CD14-positive monocyte (primary cell): ENCODE measurements around the gene IPO9. TPM values are rescaled to one million over a fixed set of nuclear protein-coding genes. Genes with fewer than 3 reads are reported as not detected.
A peak's percentile ranks its signal among the peaks of the same experiment; 100 is the strongest.

ENCODE experiments used
- DNase-seq, 3 donors: peaks; one replicate each; pipeline ENCODE4 v3.0.0-alpha.2; 2011 to 2022
- H2AFZ ChIP-seq: 2 replicates; pipeline ENCODE4 v1.6.0; 2012; ENCODE audit warnings: mild to moderate bottlenecking, low read depth, low read length, inconsistent platforms; ENCODE audit not compliant: insufficient read depth, poor library complexity, severe bottlenecking
- H3K27ac ChIP-seq, 2 donors: 1 replicate in 1 of 2; 2 replicates in 1 of 2; pipeline ENCODE4 v1.5.1; 2012 to 2013; ENCODE audit warnings: low read length in 2 of 2, control low read depth in 1 of 2, inconsistent platforms in 1 of 2, low read depth in 1 of 2, mild to moderate bottlenecking in 1 of 2
- H3K27me3 ChIP-seq, 2 donors: one replicate each; pipeline versions ENCODE4 v1.6.0 to v1.6.1; 2011 to 2013; ENCODE audit warnings: low read length in 2 of 2; ENCODE audit not compliant: control insufficient read depth in 2 of 2, insufficient read depth in 2 of 2
- H3K36me3 ChIP-seq, 2 donors: replicated peaks in 1 of 2; 1 replicate in 1 of 2; 2 replicates in 1 of 2; pipeline versions ENCODE4 v1.5.1 to v1.6.1; 2012 to 2013; ENCODE audit warnings: low read length in 2 of 2, control low read depth in 1 of 2, inconsistent platforms in 1 of 2, mild to moderate bottlenecking in 1 of 2; ENCODE audit not compliant: insufficient read depth in 2 of 2, control insufficient read depth in 1 of 2
- H3K4me1 ChIP-seq, 2 donors: 1 replicate in 1 of 2; 2 replicates in 1 of 2; pipeline versions ENCODE4 v1.5.1 to v1.6.1; 2012 to 2013; ENCODE audit warnings: low read length in 2 of 2, control low read depth in 1 of 2, inconsistent platforms in 1 of 2, mild to moderate bottlenecking in 1 of 2, moderate library complexity in 1 of 2; ENCODE audit not compliant: insufficient read depth in 2 of 2, control insufficient read depth in 1 of 2
- H3K4me2 ChIP-seq: replicated peaks from 2 replicates; pipeline ENCODE3; 2012; ENCODE audit warnings: low read length, moderate library complexity, mild to moderate bottlenecking; ENCODE audit not compliant: poor library complexity, severe bottlenecking; ENCODE audit errors: extremely low read depth
- H3K4me3 ChIP-seq, 3 experiments: fragments of 200-600 bp in 1 of 3; sonication (generic) in 1 of 3; replicated peaks in 1 of 3; 1 replicate in 2 of 3; 2 replicates in 1 of 3; pipeline ENCODE4 v1.5.1; 2011 to 2013; ENCODE audit warnings: low read length in 3 of 3, mild to moderate bottlenecking in 3 of 3, control low read depth in 2 of 3, low read depth in 2 of 3, inconsistent platforms in 1 of 3, moderate library complexity in 1 of 3
- H3K79me2 ChIP-seq: 2 replicates; pipeline ENCODE4 v1.6.0; 2012; ENCODE audit warnings: mild to moderate bottlenecking, control low read depth, inconsistent platforms, low read length, moderate library complexity; ENCODE audit not compliant: insufficient read depth
- H3K9ac ChIP-seq: 2 replicates; pipeline ENCODE4 v1.6.0; 2017; ENCODE audit warnings: low read length, mild to moderate bottlenecking; ENCODE audit not compliant: insufficient read depth, poor library complexity, severe bottlenecking
- H3K9me3 ChIP-seq, 2 donors: replicated peaks in 1 of 2; 1 replicate in 1 of 2; 2 replicates in 1 of 2; pipeline versions ENCODE4 v1.5.1 to v1.6.1; 2012 to 2013; ENCODE audit warnings: low read length in 2 of 2, control low read depth in 1 of 2; ENCODE audit not compliant: control insufficient read depth in 1 of 2, insufficient read depth in 1 of 2
- H4K20me1 ChIP-seq: 2 replicates; pipeline ENCODE4 v1.6.0; 2012; ENCODE audit warnings: mild to moderate bottlenecking, low read length, control low read depth, moderate library complexity; ENCODE audit not compliant: insufficient read depth
- H3K27ac Mint-ChIP-seq, 7 donors: one replicate each; pipeline ENCODE4 v1.8.0; 2020; ENCODE audit warnings: mild to moderate bottlenecking in 7 of 7, mixed read lengths in 7 of 7, moderate library complexity in 6 of 7, inconsistent platforms in 2 of 7
- H3K27me3 Mint-ChIP-seq, 3 donors: one replicate each; pipeline ENCODE4 v1.8.0; 2021 to 2022; ENCODE audit warnings: low read depth in 3 of 3, mild to moderate bottlenecking in 3 of 3, mixed read lengths in 3 of 3, moderate library complexity in 3 of 3, inconsistent platforms in 1 of 3
- H3K36me3 Mint-ChIP-seq, 2 donors: one replicate each; pipeline ENCODE4 v1.8.0; 2020; ENCODE audit warnings: mixed read lengths in 2 of 2, inconsistent platforms in 1 of 2, mild to moderate bottlenecking in 1 of 2
- H3K4me1 Mint-ChIP-seq: one replicate; pipeline ENCODE4 v1.8.0; 2020; ENCODE audit warnings: mild to moderate bottlenecking, mixed read lengths
- H3K4me3 Mint-ChIP-seq, 2 donors: one replicate each; pipeline ENCODE4 v1.8.0; 2020; ENCODE audit warnings: mild to moderate bottlenecking in 2 of 2, mixed read lengths in 2 of 2, moderate library complexity in 1 of 2
- H3K9me3 Mint-ChIP-seq, 7 donors: one replicate each; pipeline ENCODE4 v1.8.0; 2020 to 2022; ENCODE audit warnings: mixed read lengths in 7 of 7, mild to moderate bottlenecking in 6 of 7, moderate library complexity in 6 of 7, inconsistent platforms in 2 of 7
- CTCF ChIP-seq: fragments of 200-600 bp; IDR thresholded peaks from one replicate; pipeline ENCODE4 v1.8.0; 2022; ENCODE audit warnings: antibody characterized with exemption, mild to moderate bottlenecking
- WGBS: methylation state at CpG from one replicate; pipeline ENCODE4 v1.1.5; 2013; ENCODE audit warnings: missing lambda C conversion rate; ENCODE audit not compliant: insufficient coverage; 5-methylcytosine and 5-hydroxymethylcytosine counted together
- intact Hi-C, 2 donors: fragments of 100-400 bp; cut with micrococcal nuclease; formaldehyde crosslinking; loops; one replicate each; pipeline versions ENCODE4 v1.15.0 to v1.15.1; 2023
- polyA plus RNA-seq, 3 donors: library from polyadenylated mRNA; depleted of rRNA in 1 of 3; unstranded in 2 of 3; stranded (reverse) in 1 of 3; fragments of 300-500 nt in 2 of 3; fragments of >200 nt in 1 of 3; fragmentation: Illumina TruSeq in 2 of 3; gene quantifications; 1 replicate in 2 of 3; 2 replicates in 1 of 3; pipeline ENCODE4 v1.2.3, GENCODE V29; 2012 to 2021

IPO9 gene
- polyA plus RNA-seq, 3 donors, result 11.3 to 12.6 (median 12.0) TPM

DNA sequence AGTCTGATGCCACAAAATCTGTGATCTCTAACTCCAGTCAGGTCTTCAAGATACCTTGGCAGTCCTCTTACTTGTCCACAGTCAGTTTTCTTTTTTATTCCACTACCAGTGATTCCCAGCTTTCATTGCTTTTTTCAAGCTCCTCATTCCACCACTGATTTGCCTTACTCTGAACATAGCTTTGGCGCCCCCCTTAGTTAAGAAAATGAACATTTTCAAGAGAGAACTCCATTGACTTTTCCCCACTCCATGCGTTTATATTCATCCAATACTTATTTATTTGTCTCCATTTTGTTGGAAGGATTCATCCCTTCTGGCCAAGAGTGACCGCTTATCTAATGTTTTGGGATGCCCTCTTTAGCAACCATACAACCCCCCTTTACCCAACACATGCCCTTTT lies 33.9 kb upstream of the IPO9 start:
- WGBS, result no CpG with 5 or more reads among the region's 3 CpGs

GRCh38 chr1:201800246-201800645 lies 28.7 kb upstream of the IPO9 start:
- no peak overlapping the region for H3K4me3 Mint-ChIP-seq
- no peak for TF ChIP-seq CTCF
- Histone ChIP-seq H3K9ac (no peak overlapping the region), H3K4me1 (no peaks in the 10 kb centered on the region), H2AFZ (no peak overlapping the region), H3K4me2 (no peak overlapping the region), H3K4me3 (no peak overlapping the region), H3K79me2 (no peaks in the 10 kb centered on the region), H3K27ac (no peak overlapping the region), H3K9me3 (no peaks in the 10 kb centered on the region), H4K20me1 (no peaks in the 10 kb centered on the region), H3K27me3 (no peaks in the 10 kb centered on the region), H3K36me3 (no peaks in the 10 kb centered on the region)
- H3K9me3 Mint-ChIP-seq, result peaks cover 0 to 3% (median 0%) of the 10 kb centered on the region in 7 donors
- peaks cover 0 to 2% (median 0%) of the 10 kb centered on the region in 3 donors for H3K27me3 Mint-ChIP-seq
- H3K27ac Mint-ChIP-seq, result no peak overlapping the region
- no peak for DNase-seq
- H3K4me1 Mint-ChIP-seq, result no peaks in the 10 kb centered on the region
- intact Hi-C loops, result no loop called here
- peaks cover 8 to 11% of the 10 kb centered on the region in 2 donors for H3K36me3 Mint-ChIP-seq

More for the DNA sequence above, 33.9 kb upstream of the IPO9 start:
- Histone ChIP-seq H3K4me1 (peaks cover 29% of the 10 kb centered on the region in 2 donors), H4K20me1 (no peaks in the 10 kb centered on the region), H3K9ac (no peak overlapping the region), H3K36me3 (no peaks in the 10 kb centered on the region), H3K9me3 (no peaks in the 10 kb centered on the region), H3K79me2 (no peaks in the 10 kb centered on the region), H2AFZ (no peak overlapping the region), H3K4me2 (no peak overlapping the region), H3K27me3 (no peaks in the 10 kb centered on the region), H3K27ac (no peak overlapping the region), H3K4me3 (no peak overlapping the region)
- Mint-ChIP-seq H3K27ac (no peak overlapping the region), H3K9me3 (peaks cover 0 to 3% (median 0%) of the 10 kb centered on the region in 7 donors), H3K27me3 (peaks cover 0 to 4% (median 0%) of the 10 kb centered on the region in 3 donors), H3K4me1 (peaks cover 30% of the 10 kb centered on the region), H3K4me3 (no peak overlapping the region), H3K36me3 (peaks cover 2 to 5% of the 10 kb centered on the region in 2 donors)
- no peak for DNase-seq
- peak; percentile 51 for TF ChIP-seq CTCF
- intact Hi-C loops, result no loop called here
